Caco-2 (cell line): ENCODE measurements around the gene PMEPA1. TPM values are rescaled to one million over a fixed set of nuclear protein-coding genes. Genes with fewer than 3 reads are reported as not detected.

Experiments used
- BruUV-seq: library from RNA; stranded (reverse); fragments of 400-500 nt; replicated peaks from 2 replicates; lab custom pipeline; 2021; lab: Mats Ljungman, UMichigan
- CTCF ChIA-PET: fragments of 300-600 bp; sonication (Branson Sonifier 250); formaldehyde crosslinking; loops from one replicate; lab custom pipeline; 2022; ENCODE audit warnings: antibody characterized with exemption; lab: Charles Lee
- POLR2A ChIA-PET: fragments of 300-600 bp; sonication (Branson Sonifier 250); formaldehyde crosslinking; loops from one replicate; lab custom pipeline; 2022; ENCODE audit warnings: antibody characterized with exemption; lab: Charles Lee
- DNase-seq, 2 experiments: peaks; one replicate each; pipeline versions ENCODE4 v3.0.0 to v3.0.0-alpha.2; 2020 to 2022
- H3K27me3 ChIP-seq: replicated peaks from 2 replicates; pipeline ENCODE4 v1.6.0; 2011; ENCODE audit warnings: low read length; ENCODE audit not compliant: control insufficient read depth, insufficient read depth
- H3K36me3 ChIP-seq: 2 replicates; pipeline ENCODE4 v1.5.1; 2011; ENCODE audit warnings: low read length; ENCODE audit not compliant: control insufficient read depth, insufficient read depth
- H3K4me1 ChIP-seq: fragments of 250-450 bp; sonication (Bioruptor Pico); 2 replicates; pipeline ENCODE4 v1.5.1; 2020; ENCODE audit warnings: mild to moderate bottlenecking
- H3K4me3 ChIP-seq: 2 replicates; pipeline ENCODE4 v1.5.1; 2011; ENCODE audit warnings: low read depth, mild to moderate bottlenecking, control low read depth, low read length
- H3K9me3 ChIP-seq: fragments of 250-450 bp; sonication (Bioruptor Pico); 2 replicates; pipeline ENCODE4 v1.5.1; 2020; ENCODE audit warnings: mild to moderate bottlenecking, moderate library complexity
- H3K27ac Mint-ChIP-seq: one replicate; pipeline ENCODE4 v1.8.0; 2022; ENCODE audit warnings: mixed read lengths; ENCODE audit not compliant: unreplicated experiment
- H3K27me3 Mint-ChIP-seq: one replicate; pipeline ENCODE4 v1.8.0; 2022; ENCODE audit warnings: mixed read lengths; ENCODE audit not compliant: insufficient read depth, unreplicated experiment
- H3K36me3 Mint-ChIP-seq: one replicate; pipeline ENCODE4 v1.8.0; 2022; ENCODE audit warnings: mild to moderate bottlenecking, mixed read lengths; ENCODE audit not compliant: insufficient read depth, unreplicated experiment
- H3K4me1 Mint-ChIP-seq: one replicate; pipeline ENCODE4 v1.8.0; 2022; ENCODE audit warnings: low read depth, mixed read lengths; ENCODE audit not compliant: unreplicated experiment
- H3K4me3 Mint-ChIP-seq: one replicate; pipeline ENCODE4 v1.8.0; 2022; ENCODE audit warnings: mild to moderate bottlenecking, moderate library complexity, mixed read lengths; ENCODE audit not compliant: unreplicated experiment
- H3K9me3 Mint-ChIP-seq: one replicate; pipeline ENCODE4 v1.8.0; 2022; ENCODE audit warnings: mixed read lengths; ENCODE audit not compliant: unreplicated experiment
- intact Hi-C: fragments of 100-400 bp; cut with micrococcal nuclease; formaldehyde crosslinking; loops from one replicate; pipeline ENCODE4 v1.10.0; 2022; ENCODE audit not compliant: unreplicated experiment
- total RNA-seq: library from RNA; stranded (reverse); gene quantifications from 2 replicates; pipeline ENCODE4 v1.2.3, GENCODE V29; 2022
- TF ChIP-seq, protein P1 (sequence below), 2 experiments: fragments of 200-600 bp in 1 of 2; IDR thresholded peaks; 1 replicate in 1 of 2; 2 replicates in 1 of 2; pipeline versions ENCODE4 v1.5.1 to v1.8.0; 2011 to 2022; ENCODE audit warnings: antibody characterized with exemption in 1 of 2, control low read depth in 1 of 2, inconsistent platforms in 1 of 2, low read depth in 1 of 2, low read length in 1 of 2, mild to moderate bottlenecking in 1 of 2, moderate library complexity in 1 of 2; ENCODE audit not compliant: insufficient read depth in 1 of 2, severe bottlenecking in 1 of 2, unreplicated experiment in 1 of 2

The PMEPA1 gene
- total RNA-seq, 1 experiment from 2014 or later = 3.3 TPM

GRCh38 chr20:57617079-57617795 is 92.6 kb downstream of the PMEPA1 start:
- Histone ChIP-seq H3K4me3 (no peak overlapping the region), H3K36me3 (no peaks in the 10 kb centered on the region), H3K27me3 (no peaks in the 10 kb centered on the region; the same call in 1 of the 2 replicates), H3K9me3 (no peaks in the 10 kb centered on the region), H3K4me1 (no peaks in the 10 kb centered on the region)
- H3K27ac Mint-ChIP-seq = no peak overlapping the region
- no peaks in the 10 kb centered on the region for H3K4me1 Mint-ChIP-seq
- ChIA-PET POLR2A (interaction anchor here (0.6 kb wide), 1 partner anchor 86 kb away, joined by 6 read pairs; no protein-coding TSS in a partner anchor), CTCF (no interaction called here)
- H3K27me3 Mint-ChIP-seq = peaks cover 23% of the 10 kb centered on the region
- no peaks in the 10 kb centered on the region for H3K36me3 Mint-ChIP-seq
- H3K9me3 Mint-ChIP-seq = no peaks in the 10 kb centered on the region
- BruUV-seq = no TSS peak
- DNase-seq = peak in 1 of 2 experiments; percentile 43
- intact Hi-C loops = no loop called here
- TF ChIP-seq, protein P1, sequence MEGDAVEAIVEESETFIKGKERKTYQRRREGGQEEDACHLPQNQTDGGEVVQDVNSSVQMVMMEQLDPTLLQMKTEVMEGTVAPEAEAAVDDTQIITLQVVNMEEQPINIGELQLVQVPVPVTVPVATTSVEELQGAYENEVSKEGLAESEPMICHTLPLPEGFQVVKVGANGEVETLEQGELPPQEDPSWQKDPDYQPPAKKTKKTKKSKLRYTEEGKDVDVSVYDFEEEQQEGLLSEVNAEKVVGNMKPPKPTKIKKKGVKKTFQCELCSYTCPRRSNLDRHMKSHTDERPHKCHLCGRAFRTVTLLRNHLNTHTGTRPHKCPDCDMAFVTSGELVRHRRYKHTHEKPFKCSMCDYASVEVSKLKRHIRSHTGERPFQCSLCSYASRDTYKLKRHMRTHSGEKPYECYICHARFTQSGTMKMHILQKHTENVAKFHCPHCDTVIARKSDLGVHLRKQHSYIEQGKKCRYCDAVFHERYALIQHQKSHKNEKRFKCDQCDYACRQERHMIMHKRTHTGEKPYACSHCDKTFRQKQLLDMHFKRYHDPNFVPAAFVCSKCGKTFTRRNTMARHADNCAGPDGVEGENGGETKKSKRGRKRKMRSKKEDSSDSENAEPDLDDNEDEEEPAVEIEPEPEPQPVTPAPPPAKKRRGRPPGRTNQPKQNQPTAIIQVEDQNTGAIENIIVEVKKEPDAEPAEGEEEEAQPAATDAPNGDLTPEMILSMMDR (IDR thresholded peaks at IDR 0.05; ENCODE audit: insufficient read depth in 1 of 2, low read depth in 1 of 2, low read length in 1 of 2, severe bottlenecking in 1 of 2, unreplicated experiment in 1 of 2) = no peak
- H3K4me3 Mint-ChIP-seq = no peak overlapping the region

GRCh38 chr20:57616143-57616951 is 93.5 kb downstream of the PMEPA1 start:
- Histone ChIP-seq H3K4me3 (no peak overlapping the region), H3K27me3 (no peaks in the 10 kb centered on the region; the same call in 1 of the 2 replicates), H3K36me3 (no peaks in the 10 kb centered on the region), H3K4me1 (no peaks in the 10 kb centered on the region), H3K9me3 (no peaks in the 10 kb centered on the region)
- Mint-ChIP-seq H3K4me1 (no peaks in the 10 kb centered on the region), H3K27ac (no peak overlapping the region), H3K9me3 (no peaks in the 10 kb centered on the region), H3K36me3 (no peaks in the 10 kb centered on the region), H3K4me3 (no peak overlapping the region), H3K27me3 (peaks cover 23% of the 10 kb centered on the region)
- no TSS peak for BruUV-seq
- POLR2A ChIA-PET = no interaction called here
- intact Hi-C loops = no loop called here
- peak in 1 of 2 experiments; percentile 44 for DNase-seq
- CTCF ChIA-PET = interaction anchor here (1.1 kb wide), 1 partner anchor 38 kb away, joined by 3 read pairs; no protein-coding TSS in a partner anchor
- TF ChIP-seq, protein P1 (IDR thresholded peaks at IDR 0.05; ENCODE audit: insufficient read depth in 1 of 2, low read depth in 1 of 2, low read length in 1 of 2, severe bottlenecking in 1 of 2, unreplicated experiment in 1 of 2) = no peak

DNA sequence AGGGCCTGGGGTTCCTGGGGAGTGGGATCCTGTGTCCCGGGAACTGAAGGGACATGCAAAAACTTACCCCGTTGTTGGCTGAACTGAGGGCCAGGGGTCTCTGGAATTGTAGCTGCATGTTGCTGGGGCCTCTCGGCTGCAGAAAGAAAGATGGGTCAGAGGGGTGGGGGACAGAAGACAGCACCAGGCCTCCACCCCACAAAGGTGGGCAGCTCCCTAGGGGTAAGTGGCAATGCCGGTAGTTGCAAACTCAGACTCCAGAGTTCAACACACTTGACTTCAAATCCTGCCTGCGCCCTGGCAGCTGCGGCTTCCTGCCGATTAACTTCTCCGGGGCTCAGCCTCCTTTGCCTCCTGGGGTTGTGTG is 94.4 kb downstream of the PMEPA1 start:
- Histone ChIP-seq H3K4me3 (no peak overlapping the region), H3K9me3 (no peaks in the 10 kb centered on the region), H3K36me3 (no peaks in the 10 kb centered on the region), H3K4me1 (no peaks in the 10 kb centered on the region), H3K27me3 (no peaks in the 10 kb centered on the region; the same call in 1 of the 2 replicates)
- Mint-ChIP-seq H3K9me3 (no peaks in the 10 kb centered on the region), H3K4me3 (no peak overlapping the region), H3K36me3 (no peaks in the 10 kb centered on the region), H3K27ac (no peak overlapping the region), H3K27me3 (peaks cover 27% of the 10 kb centered on the region), H3K4me1 (no peaks in the 10 kb centered on the region)
- BruUV-seq = no TSS peak
- intact Hi-C loops = no loop called here
- no peak for DNase-seq
- TF ChIP-seq, protein P1 (IDR thresholded peaks at IDR 0.05; ENCODE audit: insufficient read depth in 1 of 2, low read depth in 1 of 2, low read length in 1 of 2, severe bottlenecking in 1 of 2, unreplicated experiment in 1 of 2) = no peak
- CTCF ChIA-PET = interaction anchor here (1.1 kb wide), 1 partner anchor 38 kb away, joined by 3 read pairs; no protein-coding TSS in a partner anchor
- POLR2A ChIA-PET = interaction anchor here (0.6 kb wide), 1 partner anchor 543 kb away, joined by 22 read pairs; no protein-coding TSS in a partner anchor
